ENCODE results near the gene FSD2. TPM values are rescaled to one million over a fixed set of nuclear protein-coding genes. Genes with fewer than 3 reads are reported as not detected.

The FSD2 gene
- total and polyA plus RNA-seq, 10 of the 15 experiments (the other 5 are each of a cell fraction or from before 2014, with no cell fraction given), result under 0.01 to 0.39 (median 0.07) TPM; not detected in 3

GRCh38 chr15:82845686-82846085 lies 39.8 kb upstream of the FSD2 start:
- no peak overlapping the region for H3K4me2 ChIP-seq (ENCODE audit: control insufficient read depth, insufficient read depth)
- no peaks in the 10 kb centered on the region for H3K36me3 ChIP-seq (ENCODE audit: control insufficient read depth in 2 of 2, insufficient read depth in 2 of 2, low read length in 1 of 2)
- TF ChIP-seq CBX5 (IDR thresholded peaks at IDR 0.05; ENCODE audit: low read depth) (no peak), TAF1 (IDR thresholded peaks at IDR 0.05; ENCODE audit: borderline replicate concordance, low read depth, low read length) (no peak), SMC3 (IDR thresholded peaks at IDR 0.05; ENCODE audit: borderline replicate concordance, low read length) (no peak), KDM1A (IDR thresholded peaks at IDR 0.05; ENCODE audit: borderline replicate concordance) (no peak), USF2 (IDR thresholded peaks at IDR 0.05; ENCODE audit: borderline replicate concordance, low read depth, low read length) (no peak), SREBF1 (IDR thresholded peaks at IDR 0.05; ENCODE audit: low read length) (no peak), YY1 (IDR thresholded peaks at IDR 0.05; ENCODE audit: low read depth, low read length) (no peak), EZH2 (IDR thresholded peaks at IDR 0.05; ENCODE audit: borderline replicate concordance, control insufficient read depth, low read depth, low read length) (no peak), SMAD5 (IDR thresholded peaks at IDR 0.05; ENCODE audit: low read depth) (no peak)
- 66% methylated on average over 7 of the region's 7 CpGs for WGBS (ENCODE audit: insufficient coverage, insufficient replicate concordance, low lambda C conversion rate, missing lambda C conversion rate)
- no peak overlapping the region for H3K27ac ChIP-seq (ENCODE audit: control insufficient read depth, insufficient read depth)
- POLR2A ChIA-PET, result interaction anchor here (0.5 kb wide), 1 partner anchor 105 kb away, joined by 3 read pairs; no protein-coding TSS in a partner anchor
- H2AFZ ChIP-seq (ENCODE audit: control insufficient read depth, low read depth, low read length), result no peak overlapping the region
- BruUV-seq (replicated peaks), result no TSS peak
- FAIRE-seq (no peak), ATAC-seq (no peak), DNase-seq (ENCODE audit: low read depth, low spot score) (no peak)
- RAD21 ChIA-PET (ENCODE audit: unreplicated experiment), result interaction anchor here (0.6 to 1.4 kb wide), 4 partner anchors 11 to 154 kb away, joined by 3 to 7 read pairs (median 5); no protein-coding TSS in a partner anchor
- peaks cover 0 to 5% of the 10 kb centered on the region in 2 experiments; a peak in 1 of 4 replicates for H3K27me3 ChIP-seq (replicated peaks in 1 of 2; ENCODE audit: control insufficient read depth in 2 of 2, insufficient read depth in 2 of 2, low read length in 1 of 2)
- H3K4me3 ChIP-seq, result no peak overlapping the region
- H3K9ac ChIP-seq (ENCODE audit: control insufficient read depth, insufficient read depth, low read length), result no peak overlapping the region
- no peaks in the 10 kb centered on the region for H4K20me1 ChIP-seq (ENCODE audit: control insufficient read depth, insufficient read depth)
- H3K4me1 ChIP-seq (ENCODE audit: control insufficient read depth, insufficient read depth, low read length), result peaks cover 6% of the 10 kb centered on the region; the same call in 1 of the 2 replicates
- CTCF ChIA-PET, result interaction anchor here (1.3 kb wide), 2 partner anchors 13 to 154 kb away, joined by 4 to 6 read pairs; no protein-coding TSS in a partner anchor
- in situ Hi-C loops (cut with MboI) (no loop called here), intact Hi-C loops (cut with micrococcal nuclease; ENCODE audit: unreplicated experiment) (loop anchor here (10.0 kb wide), 1 partner anchor 91 kb away; no protein-coding TSS in a partner anchor)
- SMC1A ChIA-PET (ENCODE audit: uncharacterized antibody, unreplicated experiment), result interaction anchor here (0.9 to 1.3 kb wide), 3 partner anchors 13 to 155 kb away, joined by 3 to 4 read pairs (median 4); no protein-coding TSS in a partner anchor
- no peaks in the 10 kb centered on the region for H3K79me2 ChIP-seq (ENCODE audit: control insufficient read depth, insufficient read depth, low read length)
- no peaks in the 10 kb centered on the region for H3K9me3 ChIP-seq (replicated peaks; ENCODE audit: control insufficient read depth, insufficient read depth, low read length)

Data from GM12878 (cell line).